ENCODE measurements around the gene PCBD1.

Gene PCBD1

GRCh38 chr10:70837660-70838059 is 50.7 kb downstream of the PCBD1 start:
- no peaks in the 10 kb centered on the region for H3K79me2 ChIP-seq (ENCODE audit: insufficient read depth, low read depth)
- no peaks in the 10 kb centered on the region for H3K36me3 ChIP-seq (ENCODE audit: insufficient read depth)

GRCh38 chr10:70836319-70836718 is 52.0 kb downstream of the PCBD1 start:
- no peak overlapping the region for H3K27ac ChIP-seq
- no peak overlapping the region for H3K4me3 ChIP-seq (IDR thresholded peaks at IDR 0.05; ENCODE audit: insufficient read depth, low read depth, low read length)
- H3K27me3 ChIP-seq (ENCODE audit: insufficient read depth, low read depth): no peaks in the 10 kb centered on the region
- H3K36me3 ChIP-seq (ENCODE audit: insufficient read depth): no peaks in the 10 kb centered on the region
- H4K20me1 ChIP-seq (ENCODE audit: insufficient read depth): no peaks in the 10 kb centered on the region
- TF ChIP-seq CTCF (conservative IDR thresholded peaks at IDR 0.05; ENCODE audit: low read depth, low read length): no peak
- H3K4me2 ChIP-seq: no peak overlapping the region
- no peaks in the 10 kb centered on the region for H3K4me1 ChIP-seq (ENCODE audit: low read depth, poor library complexity, severe bottlenecking)
- no peaks in the 10 kb centered on the region for H3K79me2 ChIP-seq (ENCODE audit: insufficient read depth, low read depth)
- no peak overlapping the region for H3K9ac ChIP-seq
- H2AFZ ChIP-seq (ENCODE audit: low read depth): no peak overlapping the region

More at GRCh38 chr10:70837660-70838059, 50.7 kb downstream of the PCBD1 start:
- Histone ChIP-seq H3K27ac (no peak overlapping the region), H3K4me1 (ENCODE audit: low read depth, poor library complexity, severe bottlenecking) (no peaks in the 10 kb centered on the region), H3K27me3 (ENCODE audit: insufficient read depth, low read depth) (no peaks in the 10 kb centered on the region), H3K4me3 (IDR thresholded peaks at IDR 0.05; ENCODE audit: insufficient read depth, low read depth, low read length) (no peak overlapping the region), H3K4me2 (no peak overlapping the region), H3K9ac (no peak overlapping the region), H2AFZ (ENCODE audit: low read depth) (no peak overlapping the region), H4K20me1 (ENCODE audit: insufficient read depth) (no peaks in the 10 kb centered on the region)
- no peak for TF ChIP-seq CTCF (conservative IDR thresholded peaks at IDR 0.05; ENCODE audit: low read depth, low read length)

GRCh38 chr10:70834441-70835151 is 53.8 kb downstream of the PCBD1 start:
- H2AFZ ChIP-seq (ENCODE audit: low read depth): no peak overlapping the region
- no peak overlapping the region for H3K9ac ChIP-seq
- no peak overlapping the region for H3K27ac ChIP-seq
- H3K4me1 ChIP-seq (ENCODE audit: low read depth, poor library complexity, severe bottlenecking): no peaks in the 10 kb centered on the region
- no peak overlapping the region for H3K4me2 ChIP-seq
- no peak overlapping the region for H3K4me3 ChIP-seq (IDR thresholded peaks at IDR 0.05; ENCODE audit: insufficient read depth, low read depth, low read length)
- no peaks in the 10 kb centered on the region for H3K36me3 ChIP-seq (ENCODE audit: insufficient read depth)
- H4K20me1 ChIP-seq (ENCODE audit: insufficient read depth): no peaks in the 10 kb centered on the region
- no peak for TF ChIP-seq CTCF (conservative IDR thresholded peaks at IDR 0.05; ENCODE audit: low read depth, low read length)
- H3K79me2 ChIP-seq (ENCODE audit: insufficient read depth, low read depth): no peaks in the 10 kb centered on the region
- H3K27me3 ChIP-seq (ENCODE audit: insufficient read depth, low read depth): no peaks in the 10 kb centered on the region

- Histone ChIP-seq H3K27me3 (ENCODE audit: insufficient read depth, low read depth) (no peaks in the 10 kb centered on the region), H3K9ac (no peak overlapping the region), H3K4me1 (ENCODE audit: low read depth, poor library complexity, severe bottlenecking) (no peaks in the 10 kb centered on the region), H3K27ac (no peak overlapping the region), H2AFZ (ENCODE audit: low read depth) (no peak overlapping the region), H3K36me3 (ENCODE audit: insufficient read depth) (no peaks in the 10 kb centered on the region), H3K4me3 (IDR thresholded peaks at IDR 0.05; ENCODE audit: insufficient read depth, low read depth, low read length) (no peak overlapping the region), H3K79me2 (ENCODE audit: insufficient read depth, low read depth) (no peaks in the 10 kb centered on the region), H3K4me2 (no peak overlapping the region), H4K20me1 (ENCODE audit: insufficient read depth) (no peaks in the 10 kb centered on the region)
- TF ChIP-seq CTCF (conservative IDR thresholded peaks at IDR 0.05; ENCODE audit: low read depth, low read length): no peak
Observed at GRCh38 chr10:70834021-70834420, 54.3 kb downstream of the PCBD1 start.

All from KMS-11 (cell line).